PC-9 (cell line): ENCODE measurements around the gene ZSCAN12. TPM values are rescaled to one million over a fixed set of nuclear protein-coding genes. Genes with fewer than 3 reads are reported as not detected.
A peak's percentile ranks its signal among the peaks of the same experiment; 100 is the strongest.

ENCODE experiments used
- BruUV-seq: library from RNA; stranded (reverse); fragments of 400-500 nt; replicated peaks from 2 replicates; lab custom pipeline; 2021; lab: Mats Ljungman, UMichigan
- CTCF ChIA-PET: fragments of 300-600 bp; sonication (Branson Sonifier 250); formaldehyde crosslinking; loops from one replicate; lab custom pipeline; 2022; ENCODE audit warnings: antibody characterized with exemption; lab: Charles Lee
- POLR2A ChIA-PET: fragments of 300-600 bp; sonication (Branson Sonifier 250); formaldehyde crosslinking; loops from one replicate; lab custom pipeline; 2022; ENCODE audit warnings: antibody characterized with exemption; ENCODE audit not compliant: unreplicated experiment; lab: Charles Lee
- DNase-seq, 2 experiments: peaks; one replicate each; pipeline versions ENCODE4 v3.0.0 to v3.0.0-alpha.2; 2015 to 2022; ENCODE audit warnings: mixed read lengths in 1 of 2
- H2AFZ ChIP-seq: fragments of 200-600 bp; sonication (generic); 2 replicates; pipeline ENCODE4 v1.8.1; 2017; ENCODE audit warnings: antibody characterized with exemption
- H3F3A ChIP-seq: fragments of 200-600 bp; sonication (generic); 2 replicates; pipeline ENCODE4 v1.8.1; 2017; ENCODE audit warnings: antibody characterized with exemption, mild to moderate bottlenecking, low read depth; ENCODE audit not compliant: insufficient read depth
- H3K27ac ChIP-seq: fragments of 200-600 bp; sonication (generic); 2 replicates; pipeline ENCODE4 v1.6.1; 2016; ENCODE audit warnings: mixed run types
- H3K27me3 ChIP-seq: fragments of 200-600 bp; sonication (generic); 2 replicates; pipeline ENCODE4 v1.6.1; 2016; ENCODE audit warnings: low read depth, mixed run types; ENCODE audit not compliant: insufficient read depth
- H3K36me3 ChIP-seq: fragments of 200-600 bp; sonication (generic); 2 replicates; pipeline ENCODE4 v1.6.1; 2016; ENCODE audit warnings: low read depth, mixed run types
- H3K4me1 ChIP-seq: fragments of 200-600 bp; sonication (generic); replicated peaks from 2 replicates; pipeline ENCODE4 v1.6.1; 2016; ENCODE audit warnings: mixed run types; ENCODE audit not compliant: insufficient read depth
- H3K4me2 ChIP-seq: fragments of 200-600 bp; sonication (generic); 2 replicates; pipeline ENCODE4 v1.6.1; 2017; ENCODE audit warnings: mixed run types
- H3K4me3 ChIP-seq: fragments of 200-600 bp; sonication (generic); 2 replicates; pipeline ENCODE4 v1.6.1; 2016; ENCODE audit warnings: mixed run types
- H3K79me2 ChIP-seq: fragments of 200-600 bp; sonication (generic); 2 replicates; pipeline ENCODE4 v1.6.1; 2017; ENCODE audit warnings: low read depth, mixed run types
- H3K9me2 ChIP-seq: fragments of 200-600 bp; sonication (generic); 2 replicates; pipeline ENCODE4 v1.8.1; 2017; ENCODE audit warnings: mild to moderate bottlenecking; ENCODE audit not compliant: insufficient read depth
- H3K9me3 ChIP-seq: fragments of 200-600 bp; sonication (generic); 2 replicates; pipeline ENCODE4 v1.8.1; 2016; ENCODE audit warnings: low read depth; ENCODE audit not compliant: insufficient read depth
- H4K20me1 ChIP-seq: fragments of 200-600 bp; sonication (generic); 2 replicates; pipeline ENCODE4 v1.8.1; 2017; ENCODE audit not compliant: insufficient read depth
- CTCF ChIP-seq: fragments of 200-600 bp; sonication (generic); conservative IDR thresholded peaks from 2 replicates; pipeline ENCODE4 v1.6.1; 2017; ENCODE audit warnings: mixed run types, antibody characterized with exemption, mild to moderate bottlenecking, moderate library complexity
- EZH2 ChIP-seq: fragments of 200-600 bp; sonication (generic); IDR thresholded peaks from 2 replicates; pipeline ENCODE4 v1.8.0; 2017; ENCODE audit warnings: antibody characterized with exemption, low read depth
- intact Hi-C: fragments of 100-400 bp; cut with micrococcal nuclease; formaldehyde crosslinking; loops from one replicate; pipeline ENCODE4 v1.10.0; 2022; ENCODE audit not compliant: unreplicated experiment
- total RNA-seq: library from RNA; stranded (reverse); gene quantifications from 2 replicates; pipeline ENCODE4 v1.2.3, GENCODE V29; 2021

Gene ZSCAN12
- total RNA-seq, 1 experiment from 2014 or later: 11.2 TPM

GRCh38 chr6:28343898-28344677 lies 55.5 kb downstream of the ZSCAN12 start:
- CTCF ChIA-PET: no interaction called here

GRCh38 chr6:28340310-28341095 lies 59.0 kb downstream of the ZSCAN12 start:
- Histone ChIP-seq H4K20me1 (no peaks in the 10 kb centered on the region), H3F3A (0 out of 2 replicates have a peak, but pooled peaks cover 5% of the 10 kb centered on the region), H3K27me3 (peaks cover 11% of the 10 kb centered on the region), H3K9me3 (0 out of 2 replicates have a peak, but pooled peaks cover 6% of the 10 kb centered on the region), H3K9me2 (no peaks in the 10 kb centered on the region), H3K4me1 (peaks cover 7% of the 10 kb centered on the region; the same call in 1 of the 2 replicates), H3K27ac (no peak overlapping the region), H3K4me3 (no peak overlapping the region), H3K79me2 (no peaks in the 10 kb centered on the region), H2AFZ (no peak overlapping the region), H3K4me2 (no peak overlapping the region), H3K36me3 (no peaks in the 10 kb centered on the region)
- CTCF ChIA-PET: no interaction called here
- POLR2A ChIA-PET: no interaction called here
- BruUV-seq: no TSS peak
- DNase-seq: no peak
- no peak for TF ChIP-seq CTCF
- TF ChIP-seq EZH2: no peak
- intact Hi-C loops: no loop called here

More at GRCh38 chr6:28343898-28344677, 55.5 kb downstream of the ZSCAN12 start:
- Histone ChIP-seq H3K27me3 (peaks cover 11% of the 10 kb centered on the region), H3K9me2 (no peaks in the 10 kb centered on the region), H3K27ac (no peak overlapping the region), H3K4me2 (no peak overlapping the region), H3K4me3 (no peak overlapping the region), H3K4me1 (no peaks in the 10 kb centered on the region), H3F3A (no peaks in the 10 kb centered on the region), H3K9me3 (0 out of 2 replicates have a peak, but pooled peaks cover 6% of the 10 kb centered on the region), H4K20me1 (no peaks in the 10 kb centered on the region), H3K36me3 (no peaks in the 10 kb centered on the region), H3K79me2 (no peaks in the 10 kb centered on the region), H2AFZ (no peak overlapping the region)
- no TSS peak for BruUV-seq
- no peak for TF ChIP-seq CTCF
- TF ChIP-seq EZH2: no peak
- DNase-seq: no peak
- POLR2A ChIA-PET: no interaction called here
- intact Hi-C loops: no loop called here

- no peaks in the 10 kb centered on the region for H3K79me2 ChIP-seq
- POLR2A ChIA-PET: no interaction called here
- H3K4me3 ChIP-seq: peak overlapping the region; percentile 49; the same call in 1 of the 2 replicates
- TF ChIP-seq CTCF: no peak
- TF ChIP-seq EZH2: no peak
- CTCF ChIA-PET: no interaction called here
- H3K9me2 ChIP-seq: no peaks in the 10 kb centered on the region
- no peak for DNase-seq
- no peaks in the 10 kb centered on the region for H3K36me3 ChIP-seq
- 0 out of 2 replicates have a peak, but pooled peaks cover 6% of the 10 kb centered on the region for H3K9me3 ChIP-seq
- BruUV-seq: no TSS peak
- intact Hi-C loops: no loop called here
- no peak overlapping the region for H3K27ac ChIP-seq
- H3K4me1 ChIP-seq: peaks cover 7% of the 10 kb centered on the region; the same call in 1 of the 2 replicates
- H3F3A ChIP-seq: 0 out of 2 replicates have a peak, but pooled peaks cover 5% of the 10 kb centered on the region
- no peaks in the 10 kb centered on the region for H3K27me3 ChIP-seq
- H3K4me2 ChIP-seq: peak overlapping the region; percentile 67
- no peaks in the 10 kb centered on the region for H4K20me1 ChIP-seq
- H2AFZ ChIP-seq: peak overlapping the region; percentile 71; the same call in 1 of the 2 replicates
These were observed 62.4 kb downstream of the ZSCAN12 start for GRCh38 chr6:28337121-28337520.
